CD14-positive monocyte (primary cell): ENCODE measurements around the gene RLN3. TPM values are rescaled to one million over a fixed set of nuclear protein-coding genes. Genes with fewer than 3 reads are reported as not detected.

Experiments used
- DNase-seq, 3 donors: peaks; one replicate each; pipeline ENCODE4 v3.0.0-alpha.2; 2011 to 2022
- H2AFZ ChIP-seq: 2 replicates; pipeline ENCODE4 v1.6.0; 2012; ENCODE audit warnings: mild to moderate bottlenecking, low read depth, low read length, inconsistent platforms; ENCODE audit not compliant: insufficient read depth, poor library complexity, severe bottlenecking
- H3K27ac ChIP-seq, 2 donors: 1 replicate in 1 of 2; 2 replicates in 1 of 2; pipeline ENCODE4 v1.5.1; 2012 to 2013; ENCODE audit warnings: low read length in 2 of 2, control low read depth in 1 of 2, inconsistent platforms in 1 of 2, low read depth in 1 of 2, mild to moderate bottlenecking in 1 of 2
- H3K27me3 ChIP-seq, 2 donors: one replicate each; pipeline versions ENCODE4 v1.6.0 to v1.6.1; 2011 to 2013; ENCODE audit warnings: low read length in 2 of 2; ENCODE audit not compliant: control insufficient read depth in 2 of 2, insufficient read depth in 2 of 2
- H3K36me3 ChIP-seq, 2 donors: replicated peaks in 1 of 2; 1 replicate in 1 of 2; 2 replicates in 1 of 2; pipeline versions ENCODE4 v1.5.1 to v1.6.1; 2012 to 2013; ENCODE audit warnings: low read length in 2 of 2, control low read depth in 1 of 2, inconsistent platforms in 1 of 2, mild to moderate bottlenecking in 1 of 2; ENCODE audit not compliant: insufficient read depth in 2 of 2, control insufficient read depth in 1 of 2
- H3K4me1 ChIP-seq, 2 donors: 1 replicate in 1 of 2; 2 replicates in 1 of 2; pipeline versions ENCODE4 v1.5.1 to v1.6.1; 2012 to 2013; ENCODE audit warnings: low read length in 2 of 2, control low read depth in 1 of 2, inconsistent platforms in 1 of 2, mild to moderate bottlenecking in 1 of 2, moderate library complexity in 1 of 2; ENCODE audit not compliant: insufficient read depth in 2 of 2, control insufficient read depth in 1 of 2
- H3K4me2 ChIP-seq: replicated peaks from 2 replicates; pipeline ENCODE3; 2012; ENCODE audit warnings: low read length, moderate library complexity, mild to moderate bottlenecking; ENCODE audit not compliant: poor library complexity, severe bottlenecking; ENCODE audit errors: extremely low read depth
- H3K4me3 ChIP-seq, 3 experiments: fragments of 200-600 bp in 1 of 3; sonication (generic) in 1 of 3; replicated peaks in 1 of 3; 1 replicate in 2 of 3; 2 replicates in 1 of 3; pipeline ENCODE4 v1.5.1; 2011 to 2013; ENCODE audit warnings: low read length in 3 of 3, mild to moderate bottlenecking in 3 of 3, control low read depth in 2 of 3, low read depth in 2 of 3, inconsistent platforms in 1 of 3, moderate library complexity in 1 of 3
- H3K79me2 ChIP-seq: 2 replicates; pipeline ENCODE4 v1.6.0; 2012; ENCODE audit warnings: mild to moderate bottlenecking, control low read depth, inconsistent platforms, low read length, moderate library complexity; ENCODE audit not compliant: insufficient read depth
- H3K9ac ChIP-seq: 2 replicates; pipeline ENCODE4 v1.6.0; 2017; ENCODE audit warnings: low read length, mild to moderate bottlenecking; ENCODE audit not compliant: insufficient read depth, poor library complexity, severe bottlenecking
- H3K9me3 ChIP-seq, 2 donors: replicated peaks in 1 of 2; 1 replicate in 1 of 2; 2 replicates in 1 of 2; pipeline versions ENCODE4 v1.5.1 to v1.6.1; 2012 to 2013; ENCODE audit warnings: low read length in 2 of 2, control low read depth in 1 of 2; ENCODE audit not compliant: control insufficient read depth in 1 of 2, insufficient read depth in 1 of 2
- H4K20me1 ChIP-seq: 2 replicates; pipeline ENCODE4 v1.6.0; 2012; ENCODE audit warnings: mild to moderate bottlenecking, low read length, control low read depth, moderate library complexity; ENCODE audit not compliant: insufficient read depth
- H3K27ac Mint-ChIP-seq, 7 donors: one replicate each; pipeline ENCODE4 v1.8.0; 2020; ENCODE audit warnings: mild to moderate bottlenecking in 7 of 7, mixed read lengths in 7 of 7, moderate library complexity in 6 of 7, inconsistent platforms in 2 of 7
- H3K27me3 Mint-ChIP-seq, 3 donors: one replicate each; pipeline ENCODE4 v1.8.0; 2021 to 2022; ENCODE audit warnings: low read depth in 3 of 3, mild to moderate bottlenecking in 3 of 3, mixed read lengths in 3 of 3, moderate library complexity in 3 of 3, inconsistent platforms in 1 of 3
- H3K36me3 Mint-ChIP-seq, 2 donors: one replicate each; pipeline ENCODE4 v1.8.0; 2020; ENCODE audit warnings: mixed read lengths in 2 of 2, inconsistent platforms in 1 of 2, mild to moderate bottlenecking in 1 of 2
- H3K4me1 Mint-ChIP-seq: one replicate; pipeline ENCODE4 v1.8.0; 2020; ENCODE audit warnings: mild to moderate bottlenecking, mixed read lengths
- H3K4me3 Mint-ChIP-seq, 2 donors: one replicate each; pipeline ENCODE4 v1.8.0; 2020; ENCODE audit warnings: mild to moderate bottlenecking in 2 of 2, mixed read lengths in 2 of 2, moderate library complexity in 1 of 2
- H3K9me3 Mint-ChIP-seq, 7 donors: one replicate each; pipeline ENCODE4 v1.8.0; 2020 to 2022; ENCODE audit warnings: mixed read lengths in 7 of 7, mild to moderate bottlenecking in 6 of 7, moderate library complexity in 6 of 7, inconsistent platforms in 2 of 7
- CTCF ChIP-seq: fragments of 200-600 bp; IDR thresholded peaks from one replicate; pipeline ENCODE4 v1.8.0; 2022; ENCODE audit warnings: antibody characterized with exemption, mild to moderate bottlenecking
- WGBS: methylation state at CpG from one replicate; pipeline ENCODE4 v1.1.5; 2013; ENCODE audit warnings: missing lambda C conversion rate; ENCODE audit not compliant: insufficient coverage; 5-methylcytosine and 5-hydroxymethylcytosine counted together
- intact Hi-C, 2 donors: fragments of 100-400 bp; cut with micrococcal nuclease; formaldehyde crosslinking; loops; one replicate each; pipeline versions ENCODE4 v1.15.0 to v1.15.1; 2023
- polyA plus RNA-seq, 3 donors: library from polyadenylated mRNA; depleted of rRNA in 1 of 3; unstranded in 2 of 3; stranded (reverse) in 1 of 3; fragments of 300-500 nt in 2 of 3; fragments of >200 nt in 1 of 3; fragmentation: Illumina TruSeq in 2 of 3; gene quantifications; 1 replicate in 2 of 3; 2 replicates in 1 of 3; pipeline ENCODE4 v1.2.3, GENCODE V29; 2012 to 2021

Gene RLN3
- polyA plus RNA-seq, 3 donors, result not detected

GRCh38 chr19:14059093-14059480 lies 31.1 kb downstream of the RLN3 start:
- Histone ChIP-seq H3K9ac (no peak overlapping the region), H3K36me3 (no peaks in the 10 kb centered on the region), H3K9me3 (peaks cover 0 to 3% of the 10 kb centered on the region in 2 donors), H2AFZ (no peak overlapping the region), H3K27me3 (peaks cover 16 to 54% of the 10 kb centered on the region in 2 donors), H3K27ac (no peak overlapping the region), H3K4me1 (peaks cover 6 to 9% of the 10 kb centered on the region in 2 donors), H3K79me2 (no peaks in the 10 kb centered on the region), H3K4me3 (no peak overlapping the region), H3K4me2 (peak overlapping the region; percentile 5), H4K20me1 (no peaks in the 10 kb centered on the region)
- H3K36me3 Mint-ChIP-seq, result peaks cover 4 to 7% of the 10 kb centered on the region in 2 donors
- DNase-seq, result peak in 1 of 3 donors; percentile 39
- H3K27me3 Mint-ChIP-seq, result peaks cover 53 to 71% (median 70%) of the 10 kb centered on the region in 3 donors
- no peak overlapping the region for H3K27ac Mint-ChIP-seq
- TF ChIP-seq CTCF, result peak; percentile 86
- intact Hi-C loops, result no loop called here
- peak overlapping the region in 1 of 2 donors; percentile 79 for H3K4me3 Mint-ChIP-seq
- WGBS, result 4% methylated on average over 9 of the region's 15 CpGs
- peaks cover 23% of the 10 kb centered on the region for H3K4me1 Mint-ChIP-seq
- peaks cover 0 to 10% (median 1%) of the 10 kb centered on the region in 7 donors for H3K9me3 Mint-ChIP-seq

- Histone ChIP-seq H3K4me2 (no peak overlapping the region), H4K20me1 (no peaks in the 10 kb centered on the region), H3K79me2 (no peaks in the 10 kb centered on the region), H3K4me3 (no peak overlapping the region), H3K9ac (no peak overlapping the region), H3K4me1 (peaks cover 6 to 9% of the 10 kb centered on the region in 2 donors), H3K27me3 (peaks cover 16 to 52% of the 10 kb centered on the region in 2 donors), H3K9me3 (peaks cover 0 to 3% of the 10 kb centered on the region in 2 donors), H2AFZ (no peak overlapping the region), H3K27ac (no peak overlapping the region), H3K36me3 (no peaks in the 10 kb centered on the region)
- WGBS, result 43% methylated on average over 3 of the region's 8 CpGs
- H3K27me3 Mint-ChIP-seq, result peaks cover 47 to 65% (median 64%) of the 10 kb centered on the region in 3 donors
- H3K9me3 Mint-ChIP-seq, result peaks cover 0 to 10% (median 1%) of the 10 kb centered on the region in 7 donors
- no peak for DNase-seq
- no peak for TF ChIP-seq CTCF
- intact Hi-C loops, result no loop called here
- H3K4me3 Mint-ChIP-seq, result peak overlapping the region in 1 of 2 donors; percentile 62
- peaks cover 4 to 7% of the 10 kb centered on the region in 2 donors for H3K36me3 Mint-ChIP-seq
- peak overlapping the region in 1 of 7 donors; percentile 80 for H3K27ac Mint-ChIP-seq
- H3K4me1 Mint-ChIP-seq, result peaks cover 20% of the 10 kb centered on the region
Measured at GRCh38 chr19:14059652-14060155, 31.8 kb downstream of the RLN3 start.
